Neural cell (in vitro differentiated cells): Measurements from ENCODE around the gene PLK4.

Source experiments
- EZH2 ChIP-seq: fragments of 200-600, 300-800 bp; shearing (Covaris generic), sonication (generic); IDR thresholded peaks from 2 replicates; pipeline ENCODE4 v1.6.1; 2014; ENCODE audit warnings: antibody characterized with exemption, low read length, borderline replicate concordance, mild to moderate bottlenecking; ENCODE audit not compliant: insufficient read depth, poor library complexity, severe bottlenecking
- MXI1 ChIP-seq: fragments of 450-650 bp; conservative IDR thresholded peaks from 2 replicates; pipeline ENCODE4 v1.6.1; 2014; ENCODE audit warnings: antibody characterized with exemption, mild to moderate bottlenecking; ENCODE audit not compliant: poor library complexity, severe bottlenecking
- SMC3 ChIP-seq: fragments of 450-650 bp; conservative IDR thresholded peaks from 2 replicates; pipeline ENCODE4 v1.6.1; 2014; ENCODE audit warnings: antibody characterized with exemption, mild to moderate bottlenecking, moderate library complexity; ENCODE audit not compliant: poor library complexity
- TAF1 ChIP-seq: IDR thresholded peaks from 2 replicates; pipeline ENCODE4 v1.6.1; 2012; ENCODE audit warnings: low read depth
- TF ChIP-seq, protein P1 (sequence below): fragments of 450-650 bp; IDR thresholded peaks from 2 replicates; pipeline ENCODE4 v1.5.1; 2014; ENCODE audit warnings: antibody characterized with exemption, mild to moderate bottlenecking, moderate library complexity; ENCODE audit not compliant: poor library complexity, severe bottlenecking

- TF ChIP-seq, protein P1, sequence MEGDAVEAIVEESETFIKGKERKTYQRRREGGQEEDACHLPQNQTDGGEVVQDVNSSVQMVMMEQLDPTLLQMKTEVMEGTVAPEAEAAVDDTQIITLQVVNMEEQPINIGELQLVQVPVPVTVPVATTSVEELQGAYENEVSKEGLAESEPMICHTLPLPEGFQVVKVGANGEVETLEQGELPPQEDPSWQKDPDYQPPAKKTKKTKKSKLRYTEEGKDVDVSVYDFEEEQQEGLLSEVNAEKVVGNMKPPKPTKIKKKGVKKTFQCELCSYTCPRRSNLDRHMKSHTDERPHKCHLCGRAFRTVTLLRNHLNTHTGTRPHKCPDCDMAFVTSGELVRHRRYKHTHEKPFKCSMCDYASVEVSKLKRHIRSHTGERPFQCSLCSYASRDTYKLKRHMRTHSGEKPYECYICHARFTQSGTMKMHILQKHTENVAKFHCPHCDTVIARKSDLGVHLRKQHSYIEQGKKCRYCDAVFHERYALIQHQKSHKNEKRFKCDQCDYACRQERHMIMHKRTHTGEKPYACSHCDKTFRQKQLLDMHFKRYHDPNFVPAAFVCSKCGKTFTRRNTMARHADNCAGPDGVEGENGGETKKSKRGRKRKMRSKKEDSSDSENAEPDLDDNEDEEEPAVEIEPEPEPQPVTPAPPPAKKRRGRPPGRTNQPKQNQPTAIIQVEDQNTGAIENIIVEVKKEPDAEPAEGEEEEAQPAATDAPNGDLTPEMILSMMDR: no peak
- no peak for TF ChIP-seq SMC3
- no peak for TF ChIP-seq MXI1
- no peak for TF ChIP-seq EZH2
- TF ChIP-seq TAF1: no peak
Observed at GRCh38 chr4:127846061-127846460, 34.6 kb upstream of the PLK4 start.
